ENCODE measurements around the gene ITIH5.
"Not testable (repeated sequence)": the region's sequence is repeated elsewhere in the genome, so short reads cannot be mapped to it uniquely, and the experiment has no call there.

Gene ITIH5

DNA sequence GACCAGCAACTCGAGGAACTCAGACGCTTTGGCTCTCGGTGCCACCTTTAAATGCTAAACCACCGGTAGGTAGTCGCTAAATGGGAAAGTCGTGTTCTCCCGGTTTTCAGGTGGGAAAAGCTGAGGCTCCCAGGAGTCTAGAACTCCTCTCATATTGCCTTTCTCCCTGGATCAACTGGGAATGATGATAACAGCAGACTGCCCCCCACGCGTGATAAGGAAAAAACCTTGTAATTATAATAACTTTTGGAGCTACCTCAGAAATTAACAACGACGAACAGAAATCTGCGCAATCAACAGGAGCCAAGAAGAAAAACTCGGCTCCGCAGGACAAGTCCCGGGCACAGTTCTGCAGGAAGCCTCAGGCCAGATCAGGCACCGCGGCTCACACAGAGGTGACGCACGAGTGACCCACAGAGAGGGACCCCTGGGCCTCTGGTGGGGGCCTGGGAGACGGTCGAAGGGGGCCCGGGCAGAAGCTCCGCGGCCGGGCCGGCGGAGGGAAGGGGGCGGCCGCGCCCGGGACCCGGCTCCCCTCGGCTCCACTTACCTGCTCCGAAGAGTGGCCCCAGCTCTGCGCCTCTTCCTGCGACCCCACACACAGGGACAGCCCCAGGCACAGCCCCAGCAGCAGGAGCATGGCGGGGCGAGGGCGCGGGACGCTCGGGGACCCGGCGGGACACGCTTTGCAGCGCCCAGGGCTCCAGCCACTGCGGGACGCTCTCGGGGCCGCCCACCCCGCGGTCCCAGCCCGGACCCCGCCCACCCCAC lies at the start of gene ITIH5:
Gene ITIH5 (minus strand): TSS at position 714 of the 771 bp plus-strand sequence. CDS start 74 bp downstream, at position 640.
- peak; percentile 23 for DNase-seq

DNA sequence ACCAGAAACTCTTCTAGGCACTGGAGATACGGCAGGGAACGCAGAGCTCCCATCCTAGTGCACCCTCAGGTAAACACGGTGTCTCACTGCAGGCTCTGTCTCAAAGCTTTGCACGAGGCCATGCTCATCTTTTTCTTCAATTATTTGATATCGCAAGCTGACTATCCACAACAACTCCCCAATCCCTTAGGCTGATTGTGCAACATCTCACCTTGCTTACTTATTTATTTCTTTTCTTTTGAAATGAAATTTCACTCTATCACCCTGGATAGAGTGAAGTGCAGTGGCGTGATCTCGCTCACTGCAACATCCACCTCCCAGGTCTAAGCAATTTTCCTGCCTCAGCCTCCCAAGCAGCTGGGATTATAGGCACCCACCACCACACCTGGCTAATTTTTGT lies 48.7 kb upstream of the ITIH5 start:
- DNase-seq = no peak

DNA sequence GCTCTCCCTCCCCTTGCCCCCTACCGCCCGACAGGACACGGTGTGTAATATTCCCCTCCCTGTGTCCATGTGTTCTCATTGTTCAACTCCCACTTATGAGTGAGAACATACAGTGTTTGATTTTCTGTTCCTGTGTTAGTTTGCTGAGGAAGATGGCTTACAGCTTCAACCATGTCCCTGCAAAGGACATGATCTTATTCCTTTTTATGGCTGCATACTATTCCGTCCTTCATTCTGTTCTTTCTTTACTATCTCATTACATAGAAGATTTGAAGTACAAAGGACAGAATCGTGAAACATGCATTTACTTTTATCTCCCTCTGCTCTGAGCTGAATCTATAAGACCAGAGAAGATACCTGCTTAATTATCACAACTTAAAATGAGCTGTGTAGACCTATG lies 44.3 kb upstream of the ITIH5 start:
- not testable (repeated sequence) for DNase-seq

GRCh38 chr10:7710446-7710845 lies 43.7 kb upstream of the ITIH5 start:
- no peak for DNase-seq

DNA sequence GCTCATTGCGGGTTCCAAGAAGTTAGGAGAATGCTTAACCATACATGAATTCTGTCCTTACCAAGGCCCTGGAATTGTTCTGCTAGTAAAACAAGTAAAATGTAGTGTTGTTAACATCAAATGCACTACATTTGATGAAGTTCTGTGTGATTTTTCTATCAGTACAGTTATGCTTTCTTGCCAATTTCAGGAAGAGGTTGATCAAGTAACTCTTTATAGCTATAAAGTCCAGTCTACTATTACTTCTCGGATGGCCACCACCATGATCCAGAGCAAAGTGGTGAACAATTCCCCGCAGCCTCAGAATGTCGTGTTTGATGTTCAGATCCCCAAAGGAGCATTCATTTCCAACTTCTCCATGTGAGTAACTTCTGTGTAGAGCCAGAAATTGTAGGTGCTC lies 42.1 kb upstream of the ITIH5 start:
- DNase-seq = no peak

- DNase-seq = no peak
These were observed 41.3 kb upstream of the ITIH5 start for GRCh38 chr10:7707858-7708622.

- peak; percentile 57 for DNase-seq
These were observed 40.3 kb upstream of the ITIH5 start for GRCh38 chr10:7707102-7707501.

GRCh38 chr10:7706534-7707073 lies 39.8 kb upstream of the ITIH5 start:
- DNase-seq = no peak

DNA sequence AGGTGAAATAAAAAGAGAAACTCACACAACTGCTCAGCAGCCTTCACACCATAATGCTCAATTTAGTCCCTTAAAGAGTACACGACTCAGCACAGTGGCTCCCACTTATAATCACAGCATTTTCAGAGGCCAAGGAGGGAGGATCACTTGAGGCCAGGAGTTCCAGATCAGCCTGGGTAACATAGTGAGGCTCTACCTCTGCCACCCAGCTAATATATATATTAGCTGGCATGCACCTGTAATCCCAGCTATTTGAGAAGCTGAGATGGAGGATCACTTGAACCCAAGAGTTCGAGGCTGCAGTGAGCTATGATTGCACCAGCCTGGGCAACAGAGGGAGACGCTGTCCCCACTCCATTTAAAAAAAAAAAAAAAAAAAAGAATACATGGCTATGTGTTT lies 38.6 kb upstream of the ITIH5 start:
- no peak for DNase-seq

- no peak for DNase-seq
These were observed 37.6 kb upstream of the ITIH5 start for GRCh38 chr10:7704071-7705016.

GRCh38 chr10:7703140-7703539 lies 36.4 kb upstream of the ITIH5 start, which contains the start of gene ITIH2:
TSS of gene ITIH2 (plus strand) at chr10:7703316. CDS start at chr10:7703435, 119 bp downstream.
- no peak for DNase-seq

DNA sequence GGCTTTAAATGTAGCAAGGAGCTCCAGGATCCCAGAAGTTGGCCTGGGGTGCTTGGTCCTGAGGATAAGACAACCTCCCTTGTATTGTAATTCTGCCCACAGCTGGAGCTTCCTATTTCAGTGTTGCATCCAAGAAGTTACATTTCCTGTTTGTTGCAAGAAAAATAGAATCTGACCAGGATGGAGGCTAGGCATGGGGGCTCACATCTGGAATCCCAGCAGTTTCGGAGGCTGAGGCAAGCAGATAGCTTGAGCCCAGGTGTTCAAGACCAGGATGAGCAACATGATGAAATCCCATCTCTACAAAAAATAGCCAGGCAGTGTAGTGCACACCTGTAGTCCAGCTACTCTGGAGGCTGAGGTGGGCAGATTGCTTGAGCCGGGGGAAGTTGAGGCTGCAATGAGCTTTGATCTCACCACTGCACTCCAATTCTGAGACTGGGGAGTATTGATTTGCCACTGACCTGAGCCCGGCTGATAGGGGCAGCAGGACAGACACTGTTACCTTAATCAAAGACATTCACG lies 35.6 kb upstream of the ITIH5 start:
- DNase-seq = no peak

DNA sequence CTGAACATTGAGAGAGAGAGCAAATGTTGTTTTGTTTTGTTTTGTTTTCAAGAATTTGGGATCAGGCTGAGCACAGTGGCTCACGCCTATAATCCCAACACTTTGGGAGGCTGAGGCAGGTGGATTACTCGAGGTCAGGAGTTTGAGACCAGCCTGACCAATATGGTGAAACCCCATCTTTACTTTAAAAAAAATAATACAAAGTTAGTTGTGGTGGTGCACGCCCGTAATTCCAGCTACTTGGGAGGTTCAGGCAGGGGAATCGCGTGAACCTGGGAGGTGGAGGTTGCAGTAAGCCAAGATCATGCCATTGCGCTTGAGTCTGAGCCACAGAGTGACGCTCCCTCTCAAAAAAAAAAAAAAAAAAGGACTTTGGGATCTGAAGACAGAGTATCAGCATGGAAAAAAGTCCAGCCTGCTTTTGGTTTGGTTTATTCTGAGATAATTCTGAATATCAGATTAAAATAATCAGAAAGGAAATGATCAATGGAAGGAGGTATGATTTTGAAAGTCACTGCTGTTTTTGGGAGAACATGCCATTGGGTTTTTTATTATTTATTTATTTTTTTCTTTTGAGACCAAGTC lies 34.5 kb upstream of the ITIH5 start:
- no peak for DNase-seq

GRCh38 chr10:7700577-7701125 lies 33.9 kb upstream of the ITIH5 start:
- DNase-seq = peak; percentile 79

DNA sequence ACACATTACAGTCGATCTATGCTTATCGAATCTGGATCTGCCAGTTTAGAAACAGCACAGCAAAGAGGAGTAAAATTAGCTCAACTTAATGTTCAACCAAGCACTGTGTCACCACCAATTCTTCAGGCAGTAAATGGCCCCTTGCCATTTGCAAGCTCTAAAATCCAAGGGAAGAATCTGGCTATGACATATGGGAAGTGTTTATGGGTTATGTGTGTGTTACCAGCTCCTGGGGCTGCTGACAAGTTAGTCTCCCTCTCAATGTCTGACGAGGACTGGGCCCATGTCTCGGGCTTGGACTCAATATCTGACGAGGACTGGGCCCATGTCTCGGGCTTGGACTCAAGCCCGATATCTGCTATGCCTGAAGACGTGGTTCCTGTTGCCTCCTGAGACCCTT lies 30.7 kb upstream of the ITIH5 start:
- DNase-seq = no peak

GRCh38 chr10:7696545-7696944 lies 29.8 kb upstream of the ITIH5 start:
- peak; percentile 94 for DNase-seq

DNA sequence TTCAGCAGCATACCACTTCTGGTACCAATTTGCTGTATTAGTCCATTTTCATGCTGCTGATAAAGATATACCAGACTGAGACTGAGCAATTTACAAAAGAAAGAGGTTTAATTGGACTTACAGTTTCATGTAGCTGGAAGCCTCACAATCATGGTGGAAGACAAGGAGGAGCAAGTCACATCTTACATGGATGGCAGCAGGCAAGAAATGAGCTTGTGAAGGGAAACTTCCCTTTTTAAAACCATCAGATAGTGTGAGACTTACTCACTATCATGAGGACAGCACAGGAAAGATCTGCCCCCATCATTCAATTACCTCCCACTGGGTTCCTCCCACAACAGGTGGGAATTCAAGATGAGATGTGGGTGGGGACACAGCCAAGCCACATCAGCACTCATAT lies 26.4 kb upstream of the ITIH5 start:
- not testable (repeated sequence) for DNase-seq

GRCh38 chr10:7692368-7692767 lies 25.6 kb upstream of the ITIH5 start:
- not testable (repeated sequence) for DNase-seq

- not testable (repeated sequence) for DNase-seq
These were observed 24.3 kb upstream of the ITIH5 start for GRCh38 chr10:7690885-7691597.

DNA sequence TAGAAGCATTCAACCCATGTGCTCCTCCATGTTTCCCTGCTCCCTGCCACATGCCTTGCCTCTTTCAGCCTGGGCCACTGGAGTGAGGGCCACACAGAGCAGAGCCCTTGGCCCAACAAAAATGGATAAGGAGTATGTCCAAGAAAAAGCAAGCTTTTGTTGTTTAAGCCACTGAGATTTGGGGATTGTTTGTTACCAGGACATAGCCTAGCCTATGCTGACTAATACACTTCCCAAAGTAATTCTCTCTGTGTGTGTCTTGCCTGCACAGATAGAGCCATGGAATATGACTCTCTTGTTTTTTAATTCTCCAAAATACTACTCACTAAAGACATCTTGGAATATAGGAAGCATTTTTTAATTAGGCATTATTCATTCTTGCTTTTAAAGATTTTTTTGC lies 22.8 kb upstream of the ITIH5 start:
- DNase-seq = no peak

Data from kidney glomerular epithelial cell (primary cell).